ENCODE data around the gene IRS2.
A peak's percentile ranks its signal among the peaks of the same experiment; 100 is the strongest.
"Not testable (repeated sequence)": the region's sequence is repeated elsewhere in the genome, so short reads cannot be mapped to it uniquely, and the experiment has no call there.

Gene IRS2

DNA sequence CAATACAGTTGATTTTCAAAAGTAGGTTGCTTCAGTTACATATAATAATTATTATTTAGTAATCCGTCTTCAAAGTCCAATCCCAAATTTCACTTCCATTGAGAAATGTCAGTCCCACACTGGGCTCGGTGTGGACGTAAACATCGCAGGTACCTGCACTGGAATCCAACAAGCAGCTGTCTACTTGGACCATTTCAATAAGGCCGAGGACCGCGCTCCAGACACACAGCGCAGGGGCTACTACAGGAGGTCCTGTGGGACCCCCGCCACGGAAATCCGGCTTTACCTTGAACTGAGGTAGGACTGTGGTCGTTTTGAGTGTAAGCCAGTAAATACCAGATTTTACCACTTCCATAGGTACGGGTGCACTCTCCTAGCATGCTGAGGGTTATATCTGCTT lies 30.8 kb downstream of the IRS2 start:
- no peak for DNase-seq

DNA sequence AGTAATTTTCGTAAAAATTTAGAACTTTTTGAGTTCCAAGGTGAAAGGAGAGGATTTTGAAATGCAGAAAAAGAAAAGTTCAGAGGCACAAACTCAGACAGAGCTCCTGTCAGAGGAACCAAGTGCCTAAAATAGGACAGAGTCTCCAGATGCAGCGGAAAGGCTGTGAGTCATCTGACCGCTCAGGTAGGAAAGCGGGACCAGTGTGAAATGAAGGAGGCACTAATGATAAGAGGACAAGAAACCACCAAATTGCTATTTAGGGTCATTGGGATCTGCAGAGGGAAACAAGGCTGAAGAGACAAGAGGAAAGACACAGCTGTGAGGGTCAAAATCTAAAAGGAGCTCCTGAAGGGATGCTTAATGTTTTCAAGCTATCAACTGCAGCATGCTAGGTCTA lies 34.9 kb downstream of the IRS2 start:
- DNase-seq = no peak

DNA sequence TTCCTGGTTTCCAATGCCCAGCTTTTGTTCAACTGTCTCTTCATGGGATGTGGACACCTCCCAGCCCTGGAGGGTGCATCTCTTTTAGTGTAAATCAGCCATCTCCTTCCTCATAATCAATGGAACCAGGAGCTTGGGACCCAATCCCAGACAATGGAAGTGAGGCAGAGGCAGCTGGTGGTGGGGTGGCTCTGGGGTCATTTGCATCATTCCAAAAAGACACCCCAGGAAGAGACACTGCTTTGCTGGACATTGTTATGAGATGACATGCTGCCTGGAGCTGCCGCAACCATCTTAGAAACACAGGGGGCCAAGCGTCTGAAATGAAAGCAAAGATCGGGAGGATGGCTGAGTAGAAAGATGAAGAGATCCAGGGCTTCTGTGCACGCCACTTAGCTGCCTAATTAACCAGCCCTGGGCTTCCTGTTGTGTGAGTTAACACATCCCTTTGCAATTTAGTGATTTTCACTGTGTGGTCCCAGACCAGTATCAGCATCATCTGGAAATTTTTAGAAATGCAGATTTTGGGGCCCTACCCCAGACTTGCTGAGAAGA lies 36.1 kb downstream of the IRS2 start:
- no peak for DNase-seq

DNA sequence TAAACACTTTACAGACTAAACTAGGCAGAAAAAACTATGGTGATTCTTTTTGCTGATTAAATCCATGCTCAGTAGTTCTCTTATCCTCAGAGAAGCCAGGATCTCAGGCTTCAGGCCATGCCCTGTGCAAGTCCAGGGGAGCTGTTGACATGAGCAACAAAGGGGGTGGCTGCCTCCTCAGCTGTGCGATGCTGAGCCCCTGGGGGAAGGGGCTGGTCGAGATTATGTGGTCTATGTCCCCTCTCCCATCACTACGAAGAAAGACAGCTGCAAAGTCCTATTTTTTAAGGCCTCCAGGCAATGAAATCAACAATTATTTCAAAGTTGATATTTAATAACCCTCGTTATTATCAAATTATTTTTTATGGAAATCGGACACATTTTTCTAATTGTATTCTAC lies 37.0 kb downstream of the IRS2 start:
- DNase-seq = no peak

DNA sequence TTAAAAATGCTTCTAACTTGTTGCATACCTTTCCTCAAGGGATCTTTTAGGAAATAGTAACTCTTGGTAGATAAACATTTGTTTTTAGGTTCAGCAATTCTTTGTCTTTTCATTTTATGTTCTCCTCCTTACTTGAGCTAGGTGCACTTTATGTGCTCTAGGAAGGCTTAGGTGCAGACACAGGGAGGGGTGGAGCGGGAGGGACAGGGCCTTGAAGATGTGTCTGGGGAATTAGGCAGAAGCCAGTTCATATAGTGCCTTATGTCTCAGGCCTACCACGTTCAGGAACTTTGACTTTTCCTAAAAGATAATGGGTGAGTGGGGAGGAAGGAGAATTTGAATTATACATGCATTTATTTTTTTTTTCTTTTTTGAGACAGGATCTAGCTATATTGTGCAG lies 37.7 kb downstream of the IRS2 start:
- DNase-seq = no peak

DNA sequence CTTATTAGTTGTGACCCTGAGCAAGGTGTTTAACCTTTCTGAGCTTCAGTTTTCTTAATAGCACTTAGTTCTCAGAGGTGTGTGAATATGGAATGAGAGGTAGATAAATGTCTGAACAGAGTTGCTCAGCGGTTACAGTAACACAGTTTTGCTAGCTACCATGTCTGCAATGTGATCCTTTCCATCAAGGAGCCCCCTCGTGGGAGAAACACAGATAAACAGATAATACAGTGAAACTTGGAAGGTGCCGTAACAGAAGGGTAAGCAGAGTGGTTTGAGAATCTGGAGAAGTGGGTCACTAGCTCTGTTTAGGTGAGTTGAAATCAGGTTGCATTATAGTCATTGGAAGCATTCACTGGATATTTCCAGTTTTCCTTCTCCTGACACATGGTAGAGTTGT lies 38.9 kb downstream of the IRS2 start:
- no peak for DNase-seq

DNA sequence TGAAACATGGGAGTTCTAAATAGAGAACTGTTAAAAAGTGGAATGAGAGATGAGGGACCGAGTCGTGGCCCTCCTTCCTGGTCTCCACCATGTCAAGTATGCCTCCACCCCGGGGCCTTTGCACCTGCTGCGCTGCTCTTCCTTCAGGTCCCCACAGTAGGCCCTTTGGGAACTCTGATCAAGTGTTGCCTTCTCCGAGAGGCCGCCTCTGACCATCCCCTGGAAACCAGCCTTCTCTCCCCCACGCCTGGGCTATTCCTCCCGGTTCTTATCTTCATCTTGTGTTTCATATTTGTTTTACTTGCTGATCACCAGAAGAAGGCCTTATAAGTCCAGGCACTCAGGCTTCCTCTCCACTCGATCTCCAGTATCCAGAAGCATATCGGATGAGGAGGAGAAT lies 40.0 kb downstream of the IRS2 start:
- DNase-seq = no peak

DNA sequence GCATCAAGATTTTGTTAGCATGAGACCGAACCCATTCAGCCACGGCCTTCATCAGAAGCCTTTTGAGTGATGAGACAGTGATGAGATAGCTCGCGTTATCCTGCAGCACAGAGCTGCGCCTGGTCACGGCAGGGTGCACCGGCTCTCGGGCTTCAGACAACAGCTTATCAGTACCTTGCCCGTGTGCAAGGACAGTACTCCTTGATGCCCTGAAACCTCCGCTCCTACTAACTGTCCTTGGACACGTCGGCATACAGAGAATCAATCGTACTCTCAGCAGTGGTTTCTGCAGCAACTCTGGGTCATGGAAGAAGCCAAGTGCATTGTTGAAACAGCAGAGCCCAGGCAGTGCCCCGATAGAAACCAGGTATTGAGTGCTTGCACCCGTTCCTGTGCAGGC lies 40.7 kb downstream of the IRS2 start:
- DNase-seq = no peak

DNA sequence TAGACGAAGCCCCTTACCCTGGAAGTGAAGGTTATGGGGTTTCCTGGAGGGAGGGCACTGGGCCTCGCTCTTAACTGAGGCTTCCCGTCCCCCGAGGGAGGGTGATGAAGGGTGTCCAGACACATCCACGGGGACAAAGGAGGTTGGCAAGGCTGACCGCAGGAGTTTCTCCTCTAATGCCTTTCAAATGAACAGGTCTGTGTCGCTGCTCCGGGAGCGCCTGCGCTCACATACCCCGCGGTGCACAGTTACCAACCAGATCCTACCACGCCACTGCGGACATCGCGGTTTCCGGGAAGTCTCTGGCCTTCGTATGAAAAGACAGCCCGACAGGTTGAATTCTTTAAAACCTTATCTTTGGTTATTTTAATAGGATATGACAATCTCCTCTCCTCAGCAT lies 41.3 kb downstream of the IRS2 start:
- DNase-seq = no peak

DNA sequence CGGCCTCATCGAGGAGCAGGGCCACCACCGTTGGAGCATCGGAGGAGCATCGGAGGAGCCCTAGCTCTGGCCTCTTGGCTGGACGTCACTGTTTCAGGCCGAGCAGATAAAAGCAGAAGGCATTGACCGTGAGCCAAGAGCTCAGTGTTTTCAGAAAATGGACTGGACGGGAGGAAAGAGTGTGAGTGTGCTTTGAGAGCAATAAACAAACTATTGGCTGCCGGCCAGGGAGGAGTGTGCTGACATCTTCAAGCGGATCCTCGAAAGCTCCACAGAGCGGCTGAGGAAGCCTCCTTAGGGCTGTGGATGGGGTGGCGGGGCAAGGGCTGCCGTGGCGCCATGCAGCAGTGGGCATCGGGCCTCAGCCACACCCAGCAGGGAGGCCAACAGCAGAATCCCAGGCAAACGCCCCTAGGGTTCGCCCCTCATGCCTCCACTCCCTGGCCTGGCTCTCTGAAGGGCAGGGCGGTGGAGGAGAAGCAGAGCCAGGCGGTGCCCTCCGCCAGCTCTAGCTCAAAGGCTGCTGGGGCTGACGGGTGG lies 41.8 kb downstream of the IRS2 start:
- no peak for DNase-seq

DNA sequence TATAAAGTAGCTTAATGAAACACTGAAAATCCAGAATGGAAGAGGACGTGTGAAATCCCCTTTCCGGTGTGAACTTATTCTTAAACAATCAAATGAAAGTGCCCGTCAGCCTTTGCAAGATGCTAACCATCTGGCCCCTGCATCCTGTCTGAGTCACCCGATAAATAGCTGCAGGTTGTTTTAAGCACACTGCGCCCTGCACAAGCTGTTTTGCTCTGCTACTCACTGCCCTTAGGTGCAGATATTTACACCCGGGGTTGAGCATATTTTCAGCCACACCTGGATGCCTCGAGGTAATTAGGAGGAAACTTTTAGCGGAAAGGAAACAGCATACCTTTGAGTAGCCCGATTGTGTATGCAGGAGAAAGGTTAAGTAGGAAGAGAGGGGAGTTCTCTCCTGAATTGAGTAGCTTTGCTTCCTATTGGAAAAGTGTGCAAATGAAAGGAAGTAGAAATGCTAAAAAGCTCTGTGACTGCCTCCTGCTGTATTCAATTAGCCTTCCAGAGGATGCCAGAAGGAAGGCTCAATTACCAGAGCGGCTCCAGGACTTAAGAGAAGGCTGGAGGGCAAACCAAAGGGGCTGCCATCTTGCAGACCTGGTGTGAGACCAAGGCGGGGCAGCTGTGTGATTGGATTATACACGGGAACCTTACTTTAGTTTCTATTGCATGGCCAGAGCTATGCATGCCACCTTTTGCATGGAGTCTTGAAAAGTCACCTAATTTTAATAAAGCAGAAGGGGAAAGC lies 42.5 kb downstream of the IRS2 start:
- DNase-seq = no peak

DNA sequence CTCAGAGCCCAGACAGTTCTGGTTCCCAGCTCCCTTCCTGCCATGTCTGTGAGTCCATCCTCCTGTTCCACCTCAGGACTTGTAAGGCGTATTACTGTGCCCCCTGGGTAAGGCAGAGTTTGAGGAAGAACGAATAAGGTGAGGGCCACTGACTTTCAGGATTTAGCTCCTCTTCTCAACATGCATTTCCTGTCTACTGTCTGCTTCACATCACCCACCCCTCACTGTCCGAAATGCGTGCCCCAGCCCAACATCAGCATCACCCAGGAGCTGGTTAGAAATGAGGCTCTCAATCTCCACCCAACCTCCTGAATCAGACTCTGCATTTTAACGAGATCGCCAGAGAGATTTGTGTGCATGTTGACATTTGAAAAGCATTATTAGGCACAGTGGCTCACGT lies 44.4 kb downstream of the IRS2 start:
- DNase-seq = no peak

DNA sequence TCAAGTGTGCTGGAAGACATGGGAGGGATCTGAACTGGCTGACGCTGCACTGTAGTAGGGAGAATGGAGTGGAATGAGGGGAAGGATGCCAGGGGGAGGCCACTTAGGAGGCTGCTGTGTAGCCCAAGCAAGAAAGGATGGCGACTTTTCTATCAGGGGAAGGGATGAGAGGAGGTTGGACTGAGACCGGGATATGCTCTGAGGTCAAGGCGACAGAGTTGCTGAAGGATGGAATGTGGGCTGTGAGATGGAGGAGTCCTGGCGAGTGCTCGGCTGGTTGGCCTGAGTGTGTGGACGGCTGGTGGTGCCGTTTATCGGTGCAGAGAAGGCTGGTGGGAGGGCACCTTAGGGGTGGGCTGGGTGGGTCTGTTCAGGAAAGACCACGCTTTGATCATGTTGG lies 45.7 kb downstream of the IRS2 start:
- no peak for DNase-seq

DNA sequence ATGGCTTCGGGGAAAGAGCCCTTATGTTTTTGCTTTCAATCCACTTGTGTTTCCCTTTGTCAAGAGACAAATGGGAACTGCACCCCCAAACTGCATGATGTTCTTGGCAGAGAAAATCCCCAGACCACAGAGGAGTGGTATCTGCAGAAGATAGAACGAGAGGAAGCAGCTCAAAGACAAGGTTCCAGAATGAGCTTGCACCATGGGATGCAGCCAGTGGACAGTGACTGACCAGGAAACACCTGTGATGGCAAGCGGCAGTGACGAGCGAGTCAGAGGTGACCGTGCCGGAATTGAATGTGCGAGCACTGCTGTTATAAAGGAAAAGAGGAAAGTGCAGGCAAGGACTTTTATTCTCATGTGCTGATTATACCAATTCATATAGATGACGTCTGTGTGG lies 46.3 kb downstream of the IRS2 start:
- DNase-seq = no peak

DNA sequence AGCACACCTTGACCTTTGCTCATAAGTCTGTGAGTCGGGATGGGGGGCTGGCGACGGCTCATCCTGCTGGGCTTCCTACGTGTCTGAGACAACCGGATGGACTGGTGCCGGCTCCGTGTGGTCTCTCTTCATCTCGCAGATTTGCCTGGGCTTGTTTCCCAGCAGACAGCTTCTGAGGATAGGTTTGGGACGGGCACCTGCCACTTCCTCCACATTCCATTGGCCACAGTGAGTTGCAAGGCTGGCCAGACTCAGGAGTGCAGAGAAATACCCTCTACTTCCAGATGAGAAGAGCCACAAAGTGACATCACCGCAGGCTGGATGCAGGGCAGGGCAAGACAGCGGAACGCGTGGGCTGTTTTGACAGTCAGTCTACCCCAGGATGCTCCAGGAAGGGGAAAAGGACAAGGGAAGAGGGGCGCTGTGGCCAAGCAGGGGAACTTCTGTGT lies 48.1 kb downstream of the IRS2 start:
- no peak for DNase-seq

DNA sequence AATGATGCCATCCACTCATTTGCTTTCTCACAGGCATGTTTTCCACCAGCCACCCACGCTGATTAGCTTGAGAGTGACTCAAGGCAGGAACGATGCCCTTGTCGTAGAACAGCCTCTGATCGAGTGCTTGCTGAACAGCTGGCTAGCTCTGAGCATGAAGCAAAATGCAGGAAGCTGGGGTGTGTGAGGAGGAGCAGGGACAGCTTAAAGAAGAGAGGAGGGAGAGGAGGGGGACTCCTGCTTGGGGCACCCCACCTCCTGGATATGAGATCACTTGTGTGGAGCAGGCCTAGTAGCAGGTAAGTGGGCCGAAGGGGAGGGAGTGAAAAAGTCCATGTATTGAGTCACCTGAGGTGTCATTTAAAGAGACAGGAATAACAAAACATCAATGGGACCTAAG lies 48.8 kb downstream of the IRS2 start:
- peak; percentile 6 to 9 for DNase-seq

DNA sequence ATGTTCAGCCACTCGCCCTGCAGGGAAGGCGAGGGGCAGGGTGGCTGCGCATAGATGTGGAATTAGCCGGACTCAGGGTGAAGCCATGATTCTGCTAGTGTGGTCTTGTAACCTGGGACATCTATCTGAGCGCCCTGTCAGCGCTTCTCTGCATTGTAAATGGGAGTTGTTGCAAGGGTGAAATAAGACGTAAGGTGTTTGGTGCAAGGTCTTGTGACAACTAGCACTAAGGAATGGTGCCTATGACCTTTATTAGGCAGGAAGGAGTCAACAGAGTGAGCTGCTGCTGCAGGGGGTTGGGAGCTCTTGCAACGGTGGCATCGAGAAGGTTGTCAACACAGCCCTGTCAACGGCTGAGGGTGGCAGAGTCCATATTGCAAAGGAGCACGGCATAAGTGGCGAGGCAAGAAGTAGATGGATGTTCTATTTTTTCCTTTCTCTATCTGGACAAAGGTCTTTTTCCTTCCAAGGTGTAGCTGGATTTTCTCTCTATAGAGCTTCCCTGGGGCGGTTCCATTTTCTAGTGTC lies 49.3 kb downstream of the IRS2 start:
- DNase-seq = no peak

DNA sequence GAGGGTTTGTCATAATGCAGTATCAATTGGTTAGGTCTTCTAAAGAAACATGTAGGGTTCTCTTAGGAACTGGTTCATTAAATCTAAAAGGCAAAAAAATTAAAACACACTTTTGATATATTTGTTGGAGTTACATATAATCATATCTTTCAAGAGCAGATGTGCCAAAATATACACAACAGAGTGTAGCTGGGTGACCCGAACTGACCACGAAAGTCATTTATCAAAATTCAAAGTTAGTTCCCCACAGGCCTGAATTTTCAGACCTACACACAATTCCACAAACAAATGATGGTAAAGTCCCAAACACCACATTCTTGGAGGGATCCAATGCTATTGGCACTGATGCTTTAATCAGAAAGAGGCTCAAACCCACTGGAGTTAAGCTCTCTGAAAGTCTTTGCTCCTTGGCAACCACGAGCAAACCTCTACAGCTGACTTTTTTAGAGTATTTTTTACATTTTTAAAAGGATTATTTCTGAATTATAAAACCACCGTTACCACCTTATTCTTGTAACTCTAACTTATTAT lies 50.9 kb downstream of the IRS2 start:
- DNase-seq = no peak

DNA sequence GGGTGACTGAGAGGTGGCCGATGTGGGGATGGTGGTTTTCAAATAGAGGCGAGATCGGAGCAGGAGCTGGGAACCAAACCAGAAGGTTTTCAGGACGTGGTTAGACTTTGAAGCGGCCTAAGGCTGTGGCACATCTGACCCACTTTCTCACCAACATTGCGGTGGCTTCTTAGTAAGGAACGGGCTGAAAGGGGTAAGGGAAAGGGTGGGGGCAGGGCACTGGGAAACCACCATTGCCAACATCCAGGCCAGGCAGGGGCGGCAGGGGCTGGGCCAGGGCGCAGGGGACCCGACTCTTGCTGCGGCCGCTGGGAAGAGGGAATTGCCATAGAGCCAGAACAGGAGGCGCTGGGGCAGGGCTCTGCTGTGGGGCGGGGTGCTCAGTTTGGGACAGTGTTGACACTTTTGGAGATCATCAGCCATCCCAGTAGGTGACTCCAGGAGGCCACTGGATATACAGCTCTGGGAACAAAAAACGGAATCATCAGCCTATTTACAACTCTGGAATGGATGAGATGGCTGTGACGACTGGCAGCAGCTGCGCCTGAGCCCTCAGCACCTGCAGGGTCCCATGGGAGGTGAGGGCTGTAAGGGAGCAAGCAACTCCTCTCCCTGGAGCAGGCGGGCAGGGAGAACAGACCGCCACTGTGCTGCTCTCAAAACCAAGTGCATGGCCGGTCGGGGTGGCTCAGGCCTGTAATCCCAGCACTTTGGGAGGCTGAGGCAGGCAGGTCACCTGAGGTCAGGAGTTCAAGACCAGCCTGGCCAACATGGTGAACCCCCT lies 52.2 kb downstream of the IRS2 start:
- no peak for DNase-seq

DNA sequence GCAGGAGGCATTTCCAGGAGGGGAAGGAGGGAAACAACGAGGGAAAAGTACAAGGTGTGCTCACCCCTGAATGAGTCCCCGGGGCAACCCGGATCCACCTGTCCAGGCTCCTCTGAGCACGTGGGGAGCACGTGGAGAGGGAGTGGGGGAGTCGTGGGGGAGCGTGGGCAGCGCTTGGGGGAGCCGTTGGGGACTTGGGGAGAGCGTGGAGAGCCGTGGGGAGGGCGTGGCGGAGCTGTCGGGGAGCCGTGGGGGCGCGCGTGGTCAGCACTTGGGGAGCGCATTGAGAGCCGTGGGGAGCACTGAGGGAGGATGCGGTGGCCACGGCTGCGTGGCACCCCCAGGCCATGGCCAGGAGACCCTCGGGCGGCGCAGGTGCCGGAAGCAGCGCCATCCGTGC lies 52.8 kb downstream of the IRS2 start:
- DNase-seq = no peak

DNA sequence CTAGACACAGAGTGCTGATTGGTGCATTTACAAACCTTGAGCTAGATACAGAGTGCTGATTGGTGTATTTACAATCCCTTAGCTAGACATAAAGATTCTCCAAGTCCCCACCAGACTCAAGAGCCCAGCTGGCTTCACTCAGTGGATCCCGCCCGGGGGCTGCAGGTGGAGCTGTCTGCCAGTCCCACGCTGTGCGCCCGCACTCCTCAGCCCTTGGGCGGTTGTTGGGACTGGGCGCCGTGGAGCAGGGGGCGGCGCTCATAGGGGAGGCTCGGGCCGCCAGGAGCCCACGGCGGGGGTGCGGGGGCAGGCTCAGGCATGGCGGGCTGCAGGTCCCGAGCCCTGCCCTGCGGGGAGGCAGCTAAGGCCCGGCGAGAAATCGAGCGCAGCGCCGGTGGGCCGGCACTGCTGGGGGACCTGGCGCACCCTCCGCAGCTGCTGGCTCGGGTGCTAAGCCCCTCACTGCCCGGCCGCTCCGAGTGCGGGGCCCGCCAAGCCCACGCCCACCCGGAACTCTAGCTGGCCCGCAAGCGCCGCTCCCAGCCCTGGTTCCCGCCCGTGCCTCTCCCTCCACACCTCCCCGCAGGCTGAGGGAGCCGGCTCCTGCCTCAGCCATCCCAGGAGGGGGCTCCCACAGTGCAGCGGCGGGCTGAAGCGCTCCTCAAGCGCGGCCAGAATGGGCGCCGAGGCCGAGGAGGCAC lies 53.8 kb downstream of the IRS2 start:
- not testable (repeated sequence) for DNase-seq

DNA sequence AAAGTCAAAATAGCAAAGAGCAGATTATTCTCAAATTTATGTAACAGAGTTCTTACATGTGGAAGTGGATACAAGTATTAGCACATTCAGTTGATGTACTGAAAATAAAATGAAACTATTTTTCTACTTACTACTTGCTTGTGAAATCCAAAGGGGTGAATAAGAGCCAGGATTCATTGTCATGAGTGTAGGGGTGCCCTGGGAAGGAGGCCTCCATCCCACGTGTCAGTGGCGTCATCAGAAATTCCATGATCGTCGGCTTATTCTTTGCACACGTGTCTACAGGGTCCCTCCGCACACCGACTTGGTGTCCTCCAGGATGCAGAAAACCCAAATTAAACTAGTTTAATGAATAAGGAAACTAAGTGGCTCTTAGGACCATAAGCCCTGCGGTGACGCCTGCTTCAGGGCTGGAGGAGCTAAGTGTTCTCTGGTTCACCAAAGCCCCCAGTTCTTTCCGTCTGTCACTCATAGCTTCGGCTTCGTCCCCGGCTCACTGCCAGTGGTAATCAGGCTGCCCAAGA lies 55.5 kb downstream of the IRS2 start:
- DNase-seq = no peak
